ENCODE data around the gene STX3.

- TF ChIP-seq CTCF (IDR thresholded peaks at IDR 0.05) (no peak), POLR2A (IDR thresholded peaks at IDR 0.05) (no peak)
Measured at GRCh38 chr11:59770319-59770718, 15.1 kb downstream of the STX3 start.
